Brain microvascular endothelial cell (primary cell): Measurements from ENCODE around the gene VCAN.

Experiments
- DNase-seq: peaks from one replicate; pipeline ENCODE4 v3.0.0-alpha.2; 2020
- H3K27ac ChIP-seq: fragments of 250-450 bp; sonication (Bioruptor Pico); 2 replicates; pipeline ENCODE4 v1.5.1; 2020; ENCODE audit warnings: mild to moderate bottlenecking, moderate library complexity
- H3K27me3 ChIP-seq: fragments of 250-450 bp; sonication (Bioruptor Pico); replicated peaks from 2 replicates; pipeline ENCODE4 v1.5.1; 2020; ENCODE audit warnings: mild to moderate bottlenecking
- H3K36me3 ChIP-seq: fragments of 250-450 bp; sonication (Bioruptor Pico); replicated peaks from 2 replicates; pipeline ENCODE4 v1.5.1; 2020; ENCODE audit warnings: mild to moderate bottlenecking
- H3K4me3 ChIP-seq: 2 replicates; pipeline ENCODE4 v1.5.1; 2011; ENCODE audit warnings: low read depth, mild to moderate bottlenecking, control low read depth, low read length, moderate library complexity
- in situ Hi-C: cut with HindIII; loops from 2 replicates; pipeline ENCODE4 v1.10.0; 2017; ENCODE audit warnings: low sequenced_read_pairs, low pct_ligation_motif_present
- TF ChIP-seq, protein P1 (sequence below): IDR thresholded peaks from 2 replicates; pipeline ENCODE4 v1.5.1; 2011; ENCODE audit warnings: low read depth, mild to moderate bottlenecking, moderate library complexity, low read length, control low read depth, inconsistent platforms; ENCODE audit errors: missing control alignments

VCAN gene

DNA sequence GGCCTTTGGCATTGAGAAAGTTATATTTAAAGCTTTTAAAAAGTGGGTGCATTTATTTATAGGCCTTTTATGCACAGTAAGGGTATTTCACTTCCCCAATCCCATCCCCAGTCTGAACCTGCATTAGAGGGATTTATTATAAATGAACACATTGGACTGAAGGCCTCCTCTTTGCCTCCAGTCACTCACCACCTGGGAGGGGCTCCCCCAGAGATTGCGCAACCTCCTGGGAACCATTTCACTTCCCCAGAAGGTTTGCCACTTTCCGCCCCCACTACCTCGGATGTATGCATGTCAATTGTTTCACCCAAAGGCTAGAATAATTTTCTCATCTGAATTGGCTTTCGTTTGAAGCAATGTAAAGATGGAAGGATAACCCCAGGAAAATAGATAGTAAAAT is 29.8 kb upstream of the VCAN start:
- Histone ChIP-seq H3K4me3 (no peak overlapping the region), H3K27ac (no peak overlapping the region), H3K27me3 (no peaks in the 10 kb centered on the region), H3K36me3 (no peaks in the 10 kb centered on the region)
- in situ Hi-C loops: no loop called here
- TF ChIP-seq, protein P1, sequence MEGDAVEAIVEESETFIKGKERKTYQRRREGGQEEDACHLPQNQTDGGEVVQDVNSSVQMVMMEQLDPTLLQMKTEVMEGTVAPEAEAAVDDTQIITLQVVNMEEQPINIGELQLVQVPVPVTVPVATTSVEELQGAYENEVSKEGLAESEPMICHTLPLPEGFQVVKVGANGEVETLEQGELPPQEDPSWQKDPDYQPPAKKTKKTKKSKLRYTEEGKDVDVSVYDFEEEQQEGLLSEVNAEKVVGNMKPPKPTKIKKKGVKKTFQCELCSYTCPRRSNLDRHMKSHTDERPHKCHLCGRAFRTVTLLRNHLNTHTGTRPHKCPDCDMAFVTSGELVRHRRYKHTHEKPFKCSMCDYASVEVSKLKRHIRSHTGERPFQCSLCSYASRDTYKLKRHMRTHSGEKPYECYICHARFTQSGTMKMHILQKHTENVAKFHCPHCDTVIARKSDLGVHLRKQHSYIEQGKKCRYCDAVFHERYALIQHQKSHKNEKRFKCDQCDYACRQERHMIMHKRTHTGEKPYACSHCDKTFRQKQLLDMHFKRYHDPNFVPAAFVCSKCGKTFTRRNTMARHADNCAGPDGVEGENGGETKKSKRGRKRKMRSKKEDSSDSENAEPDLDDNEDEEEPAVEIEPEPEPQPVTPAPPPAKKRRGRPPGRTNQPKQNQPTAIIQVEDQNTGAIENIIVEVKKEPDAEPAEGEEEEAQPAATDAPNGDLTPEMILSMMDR: no peak
- DNase-seq: no peak

- Histone ChIP-seq H3K27me3 (no peaks in the 10 kb centered on the region), H3K4me3 (no peak overlapping the region), H3K36me3 (no peaks in the 10 kb centered on the region), H3K27ac (no peak overlapping the region)
- no peak for DNase-seq
- TF ChIP-seq, protein P1: no peak
- in situ Hi-C loops: no loop called here
Observed at GRCh38 chr5:83443534-83443933, 28.0 kb upstream of the VCAN start.

DNA sequence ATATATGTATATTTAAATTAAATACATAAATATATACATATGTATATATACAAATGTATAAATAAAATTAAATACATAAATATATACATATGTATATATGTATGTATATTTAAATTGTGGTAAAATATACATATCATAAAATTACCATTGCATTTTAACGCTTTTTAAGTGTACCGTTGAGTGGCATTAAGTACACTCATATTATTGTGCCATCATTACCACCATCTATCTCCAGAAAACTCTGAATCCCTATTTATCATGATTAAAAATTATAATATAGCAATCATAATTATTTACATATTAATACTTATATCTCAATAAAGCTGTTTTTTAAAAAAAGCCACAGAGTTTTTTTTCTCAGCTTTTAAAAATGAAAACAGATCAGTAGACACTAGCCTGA is 27.1 kb upstream of the VCAN start:
- H3K4me3 ChIP-seq: no peak overlapping the region
- DNase-seq: no peak
- no peak overlapping the region for H3K27ac ChIP-seq
- TF ChIP-seq, protein P1: no peak
- H3K27me3 ChIP-seq: no peaks in the 10 kb centered on the region
- in situ Hi-C loops: no loop called here
- no peaks in the 10 kb centered on the region for H3K36me3 ChIP-seq

DNA sequence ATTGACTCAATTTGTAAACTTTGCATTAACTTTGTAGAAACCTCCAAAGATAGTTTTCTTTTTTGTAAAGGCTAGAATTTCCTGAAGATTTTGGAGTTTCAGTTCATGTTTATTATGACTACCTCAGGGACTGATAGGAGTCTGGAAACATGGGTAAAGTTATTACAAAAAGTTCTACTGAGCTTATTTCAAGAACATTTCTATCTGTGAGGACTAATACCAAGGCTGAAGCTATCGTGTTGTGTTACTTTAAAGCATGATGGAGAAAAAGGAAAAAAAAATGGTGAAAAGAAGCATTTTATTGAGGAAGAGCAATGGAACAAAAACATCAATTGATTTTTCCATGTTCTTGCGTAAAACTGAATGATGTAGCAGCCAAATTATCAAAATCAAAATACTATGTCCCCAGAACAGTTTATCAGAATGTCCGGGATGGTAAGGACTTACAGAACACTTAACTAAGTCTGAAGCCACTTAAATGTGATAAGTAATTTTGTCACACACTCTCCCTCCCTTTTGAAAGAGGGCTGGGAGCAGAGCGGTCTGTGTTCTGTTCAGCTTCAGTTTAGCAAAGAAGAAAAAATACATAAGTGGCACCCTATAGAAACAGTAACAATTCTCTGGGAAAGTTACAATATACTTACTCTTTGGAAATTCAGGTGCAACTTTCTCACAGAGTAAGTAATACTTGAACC is 25.1 kb upstream of the VCAN start:
- H3K27me3 ChIP-seq: no peaks in the 10 kb centered on the region
- H3K4me3 ChIP-seq: no peak overlapping the region
- TF ChIP-seq, protein P1: no peak
- DNase-seq: no peak
- no peaks in the 10 kb centered on the region for H3K36me3 ChIP-seq
- no peak overlapping the region for H3K27ac ChIP-seq
- in situ Hi-C loops: no loop called here

DNA sequence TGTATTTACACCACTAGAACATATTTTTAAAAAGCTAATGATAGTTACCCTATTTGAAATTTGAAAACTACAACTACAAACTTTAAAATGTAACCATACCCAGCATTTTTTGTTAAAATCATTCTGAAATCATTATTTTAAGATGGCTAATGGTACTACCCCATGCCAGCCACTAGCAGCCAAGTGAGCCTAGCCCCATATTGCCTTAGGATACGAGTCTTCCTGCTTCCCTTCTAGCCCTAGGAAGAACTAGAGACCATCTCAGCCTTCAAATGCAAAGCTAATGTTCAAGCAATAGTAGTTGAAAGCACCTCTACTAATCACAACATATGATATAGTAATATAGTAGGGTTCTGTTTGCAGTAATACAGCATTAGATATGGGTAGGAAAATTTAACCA is 24.0 kb upstream of the VCAN start:
- H3K4me3 ChIP-seq: no peak overlapping the region
- no peak overlapping the region for H3K27ac ChIP-seq
- DNase-seq: no peak
- TF ChIP-seq, protein P1: no peak
- H3K27me3 ChIP-seq: no peaks in the 10 kb centered on the region
- H3K36me3 ChIP-seq: no peaks in the 10 kb centered on the region
- in situ Hi-C loops: no loop called here
